Measurements from ENCODE around the gene UNC13D. TPM values are rescaled to one million over a fixed set of nuclear protein-coding genes. Genes with fewer than 3 reads are reported as not detected.

UNC13D gene
- total RNA-seq, 1 donor from 2014 or later: 2.7 TPM

GRCh38 chr17:75791254-75791653 is 53.0 kb downstream of the UNC13D start:
- Histone ChIP-seq H2AFZ (ENCODE audit: low read depth, low read length) (no peak overlapping the region), H3K79me2 (ENCODE audit: insufficient read depth, low read length) (peaks cover 95% of the 10 kb centered on the region), H3K4me2 (ENCODE audit: low read length) (no peak overlapping the region), H3K36me3 (ENCODE audit: insufficient read depth, low read length) (peaks cover 7% of the 10 kb centered on the region), H3K9ac (ENCODE audit: low read length) (no peak overlapping the region), H3K27ac (ENCODE audit: low read depth, low read length) (no peak overlapping the region), H3K4me1 (ENCODE audit: insufficient read depth, low read length) (peaks cover 5% of the 10 kb centered on the region), H3K9me3 (ENCODE audit: insufficient read depth, low read depth, low read length) (no peaks in the 10 kb centered on the region), H4K20me1 (ENCODE audit: insufficient read depth, low read length) (peaks cover 11% of the 10 kb centered on the region), H3K27me3 (ENCODE audit: insufficient read depth, low read length) (no peaks in the 10 kb centered on the region), H3K4me3 (ENCODE audit: insufficient read depth, low read depth, low read length) (no peak overlapping the region)
- Mint-ChIP-seq H3K36me3 (ENCODE audit: low read depth, unreplicated experiment) (peaks cover under 1% of the 10 kb centered on the region), H3K27ac (ENCODE audit: unreplicated experiment) (no peak overlapping the region), H3K9me3 (ENCODE audit: unreplicated experiment) (peaks cover 1% of the 10 kb centered on the region), H3K4me1 (ENCODE audit: low read depth, unreplicated experiment) (peaks cover 13% of the 10 kb centered on the region), H3K27me3 (ENCODE audit: low read depth, unreplicated experiment) (no peaks in the 10 kb centered on the region), H3K4me3 (ENCODE audit: unreplicated experiment) (no peak overlapping the region)
- no peak for DNase-seq (ENCODE audit: low read depth)
- TF ChIP-seq EZH2 (IDR thresholded peaks at IDR 0.05; ENCODE audit: insufficient read depth, low read length): no peak
- TF ChIP-seq CTCF (IDR thresholded peaks at IDR 0.05; ENCODE audit: insufficient read depth, low read depth, low read length): no peak
- no peak for FAIRE-seq

- Mint-ChIP-seq H3K27me3 (ENCODE audit: low read depth, unreplicated experiment) (no peaks in the 10 kb centered on the region), H3K4me1 (ENCODE audit: low read depth, unreplicated experiment) (peaks cover 23% of the 10 kb centered on the region), H3K4me3 (ENCODE audit: unreplicated experiment) (peak overlapping the region; percentile 92), H3K36me3 (ENCODE audit: low read depth, unreplicated experiment) (peaks cover 2% of the 10 kb centered on the region), H3K27ac (ENCODE audit: unreplicated experiment) (peak overlapping the region; percentile 99), H3K9me3 (ENCODE audit: unreplicated experiment) (no peaks in the 10 kb centered on the region)
- Histone ChIP-seq H3K9me3 (ENCODE audit: insufficient read depth, low read depth, low read length) (no peaks in the 10 kb centered on the region), H3K27me3 (ENCODE audit: insufficient read depth, low read length) (no peaks in the 10 kb centered on the region), H3K4me1 (ENCODE audit: insufficient read depth, low read length) (peaks cover 28% of the 10 kb centered on the region), H3K79me2 (ENCODE audit: insufficient read depth, low read length) (peaks cover 48% of the 10 kb centered on the region), H3K4me2 (ENCODE audit: low read length) (peak overlapping the region; percentile 86), H4K20me1 (ENCODE audit: insufficient read depth, low read length) (no peaks in the 10 kb centered on the region), H3K27ac (ENCODE audit: low read depth, low read length) (peak overlapping the region; percentile 100), H3K4me3 (ENCODE audit: insufficient read depth, low read depth, low read length) (peak overlapping the region; percentile 61), H2AFZ (ENCODE audit: low read depth, low read length) (peak overlapping the region; percentile 76), H3K36me3 (ENCODE audit: insufficient read depth, low read length) (no peaks in the 10 kb centered on the region), H3K9ac (ENCODE audit: low read length) (peak overlapping the region; percentile 91)
- TF ChIP-seq CTCF (IDR thresholded peaks at IDR 0.05; ENCODE audit: insufficient read depth, low read depth, low read length) (no peak), EZH2 (IDR thresholded peaks at IDR 0.05; ENCODE audit: insufficient read depth, low read length) (no peak)
- DNase-seq (ENCODE audit: low read depth): peak; percentile 72
- FAIRE-seq: no peak
These were observed 59.0 kb downstream of the UNC13D start for GRCh38 chr17:75785016-75785890.
